GM23338 (cell line): ENCODE results near the gene STK39. TPM values are rescaled to one million over a fixed set of nuclear protein-coding genes. Genes with fewer than 3 reads are reported as not detected.

ENCODE experiments used
- ATAC-seq: fragments of 200-7000 bp; cut with Tn5 transposase; 3 replicates; pipeline ENCODE4 v1.9.1; 2020
- DNase-seq: peaks from one replicate; pipeline ENCODE4 v3.0.0-alpha.2; 2015; ENCODE audit warnings: low spot score
- H2AFZ ChIP-seq: fragments of 200-600 bp; sonication (generic); 2 replicates; pipeline ENCODE4 v1.8.0; 2016; ENCODE audit warnings: antibody characterized with exemption, mild to moderate bottlenecking, moderate library complexity
- H3F3A ChIP-seq: fragments of 200-600 bp; sonication (generic); replicated peaks from 2 replicates; pipeline ENCODE4 v1.8.0; 2017; ENCODE audit warnings: antibody characterized with exemption, mixed run types, low read depth
- H3K27ac ChIP-seq: fragments of 200-600 bp; sonication (generic); 2 replicates; pipeline ENCODE4 v1.6.1; 2016; ENCODE audit warnings: low read depth
- H3K27me3 ChIP-seq: fragments of 200-600 bp; sonication (generic); 2 replicates; pipeline ENCODE4 v1.8.0; 2016; ENCODE audit warnings: mild to moderate bottlenecking, mixed run types, moderate library complexity; ENCODE audit not compliant: insufficient read depth
- H3K36me3 ChIP-seq: fragments of 200-600 bp; sonication (generic); 2 replicates; pipeline ENCODE4 v1.8.0; 2016; ENCODE audit warnings: mild to moderate bottlenecking; ENCODE audit not compliant: insufficient read depth
- H3K4me1 ChIP-seq: fragments of 200-600 bp; sonication (generic); 2 replicates; pipeline ENCODE4 v1.8.0; 2016; ENCODE audit warnings: mild to moderate bottlenecking, moderate library complexity; ENCODE audit not compliant: insufficient read depth
- H3K4me2 ChIP-seq: fragments of 200-600 bp; sonication (generic); 2 replicates; pipeline ENCODE4 v1.7.1; 2017; ENCODE audit warnings: mixed run types
- H3K4me3 ChIP-seq: fragments of 200-600 bp; sonication (generic); 2 replicates; pipeline ENCODE4 v1.6.1; 2016; ENCODE audit warnings: mixed run types
- H3K79me2 ChIP-seq: fragments of 200-600 bp; sonication (generic); replicated peaks from 2 replicates; pipeline ENCODE4 v1.8.0; 2017; ENCODE audit warnings: mild to moderate bottlenecking; ENCODE audit not compliant: insufficient read depth
- H3K9me2 ChIP-seq: fragments of 200-600 bp; sonication (generic); 2 replicates; pipeline ENCODE4 v1.8.0; 2017; ENCODE audit not compliant: insufficient read depth
- H4K20me1 ChIP-seq: fragments of 200-600 bp; sonication (generic); replicated peaks from 2 replicates; pipeline ENCODE4 v1.8.0; 2017; ENCODE audit warnings: mild to moderate bottlenecking; ENCODE audit not compliant: insufficient read depth
- H3K27ac Mint-ChIP-seq: 2 replicates; pipeline ENCODE4 v1.8.0; 2020; ENCODE audit warnings: inconsistent platforms, mild to moderate bottlenecking, moderate library complexity, mixed read lengths
- H3K27me3 Mint-ChIP-seq: 3 replicates; pipeline ENCODE4 v1.8.0; 2022; ENCODE audit warnings: low read depth, mild to moderate bottlenecking, moderate library complexity, mixed read lengths, inconsistent platforms; ENCODE audit not compliant: insufficient read depth, poor library complexity
- H3K36me3 Mint-ChIP-seq: 3 replicates; pipeline ENCODE4 v1.8.0; 2021; ENCODE audit warnings: low read depth, mild to moderate bottlenecking, inconsistent platforms, moderate library complexity, mixed read lengths
- H3K4me1 Mint-ChIP-seq: 3 replicates; pipeline ENCODE4 v1.8.0; 2020; ENCODE audit warnings: mild to moderate bottlenecking, inconsistent platforms, mixed read lengths
- H3K4me3 Mint-ChIP-seq: 3 replicates; pipeline ENCODE4 v1.8.0; 2021; ENCODE audit warnings: moderate library complexity, mild to moderate bottlenecking, inconsistent platforms, mixed read lengths
- H3K9me3 Mint-ChIP-seq: 3 replicates; pipeline ENCODE4 v1.8.0; 2020; ENCODE audit warnings: moderate library complexity, mild to moderate bottlenecking, inconsistent platforms, mixed read lengths
- CTCF ChIP-seq, 2 experiments: fragments of 200-600 bp in 1 of 2; sonication (generic) in 1 of 2; conservative IDR thresholded peaks; 2 replicates each; pipeline versions ENCODE4 v1.5.1 to v1.6.1; 2016 to 2017; ENCODE audit warnings: antibody characterized with exemption in 2 of 2, low read depth in 2 of 2, mild to moderate bottlenecking in 2 of 2, moderate library complexity in 1 of 2
- ETS1 ChIP-seq: IDR thresholded peaks from 2 replicates; pipeline ENCODE4 v1.6.1; 2016; ENCODE audit warnings: antibody characterized with exemption
- JUNB ChIP-seq: IDR thresholded peaks from one replicate; pipeline ENCODE4 v1.6.1; 2016; ENCODE audit warnings: antibody characterized with exemption; ENCODE audit not compliant: unreplicated experiment
- NANOG ChIP-seq: IDR thresholded peaks from 2 replicates; pipeline ENCODE4 v1.6.1; 2016; ENCODE audit warnings: antibody characterized with exemption, borderline replicate concordance
- POLR2AphosphoS5 ChIP-seq: IDR thresholded peaks from 2 replicates; pipeline ENCODE4 v1.6.1; 2016; ENCODE audit warnings: antibody characterized with exemption, low read depth
- REST ChIP-seq: IDR thresholded peaks from one replicate; pipeline ENCODE4 v1.6.1; 2018; ENCODE audit warnings: antibody characterized with exemption; ENCODE audit not compliant: unreplicated experiment
- STAT1 ChIP-seq: IDR thresholded peaks from one replicate; pipeline ENCODE4 v1.6.1; 2016; ENCODE audit warnings: antibody characterized with exemption; ENCODE audit not compliant: unreplicated experiment
- ZNF114 ChIP-seq: fragments of 250-450 bp; sonication (Bioruptor Pico); IDR thresholded peaks from 2 replicates; pipeline ENCODE4 v1.5.0; 2020; ENCODE audit warnings: mild to moderate bottlenecking, moderate library complexity
- ZNF331 ChIP-seq: fragments of 250-450 bp; sonication (Bioruptor Pico); IDR thresholded peaks from 2 replicates; pipeline ENCODE4 v1.5.0; 2020; ENCODE audit warnings: low read depth, mild to moderate bottlenecking, moderate library complexity
- ZNF462 ChIP-seq: fragments of 250-450 bp; sonication (Bioruptor Pico); IDR thresholded peaks from 2 replicates; pipeline ENCODE4 v1.5.0; 2020; ENCODE audit warnings: mild to moderate bottlenecking, moderate library complexity
- polyA plus RNA-seq: library from polyadenylated mRNA; unstranded; fragments of >200 nt; fragmentation: Nextera tagmentation; extraction: Ambion mirVana; gene quantifications from 2 replicates; pipeline ENCODE4 v1.2.1, GENCODE V29; 2016
- total RNA-seq: library from RNA; depleted of rRNA; stranded (reverse); fragments of >200 nt; shearing (Covaris generic); gene quantifications from 2 replicates; pipeline ENCODE4 v1.2.3, GENCODE V29; 2014

Gene STK39
- total and polyA plus RNA-seq, 2 experiments from 2014 or later, result 9.5 to 16.9 TPM

- TF ChIP-seq ZNF462 (CRISPR knock-in tag), result no peak
- TF ChIP-seq JUNB, result no peak
- TF ChIP-seq ZNF114 (CRISPR knock-in tag), result no peak
- no peak for TF ChIP-seq ZNF331 (CRISPR knock-in tag)
Measured at GRCh38 chr2:168140892-168141291, 106.5 kb downstream of the STK39 start (continued).

- ATAC-seq, result no peak
- H3F3A ChIP-seq, result no peaks in the 10 kb centered on the region
- no peaks in the 10 kb centered on the region for H4K20me1 ChIP-seq
- H3K27me3 Mint-ChIP-seq, result peaks cover 3% of the 10 kb centered on the region
- peaks cover 11% of the 10 kb centered on the region; the same call in 1 of the 2 replicates for H3K4me1 ChIP-seq
- H3K4me3 ChIP-seq, result no peak overlapping the region
- no peak for DNase-seq
- no peak for TF ChIP-seq CTCF (conservative IDR thresholded peaks at IDR 0.05; ENCODE audit: low read depth in 2 of 2)
- TF ChIP-seq POLR2AphosphoS5, result no peak
- no peak for TF ChIP-seq ETS1
- no peak for TF ChIP-seq REST
- no peak for TF ChIP-seq NANOG
- TF ChIP-seq STAT1, result no peak
- H3K9me3 Mint-ChIP-seq, result no peaks in the 10 kb centered on the region
- H3K9me2 ChIP-seq, result no peaks in the 10 kb centered on the region
- H3K27me3 ChIP-seq, result no peaks in the 10 kb centered on the region
- H3K4me3 Mint-ChIP-seq, result no peak overlapping the region
- H3K36me3 Mint-ChIP-seq, result no peaks in the 10 kb centered on the region
- no peak overlapping the region for H3K4me2 ChIP-seq
- no peak overlapping the region for H2AFZ ChIP-seq
- peaks cover 25% of the 10 kb centered on the region for H3K4me1 Mint-ChIP-seq
- H3K27ac Mint-ChIP-seq, result no peak overlapping the region
- H3K36me3 ChIP-seq, result no peaks in the 10 kb centered on the region
- no peaks in the 10 kb centered on the region for H3K79me2 ChIP-seq
- H3K27ac ChIP-seq, result no peak overlapping the region
Measured at GRCh38 chr2:168139852-168140251, 107.5 kb downstream of the STK39 start.
